Vagina (tissue), 2 donors: ENCODE data around the gene SCG2.

Source experiments
- POLR2A ChIP-seq, 2 donors: fragments of 450-650 bp; IDR thresholded peaks; one replicate each; pipeline ENCODE4 v1.6.1; 2017; ENCODE audit warnings: antibody characterized with exemption in 2 of 2, mild to moderate bottlenecking in 2 of 2, moderate library complexity in 2 of 2
- POLR2AphosphoS5 ChIP-seq, 2 donors: sonication (generic); formaldehyde crosslinking; IDR thresholded peaks; one replicate each; pipeline ENCODE4 v1.9.0; 2017; ENCODE audit warnings: antibody characterized with exemption in 2 of 2, mild to moderate bottlenecking in 2 of 2, low read depth in 1 of 2; ENCODE audit not compliant: insufficient read depth in 1 of 2
- TF ChIP-seq, protein P1 (sequence below), 3 experiments: fragments of 450-650 bp in 2 of 3; fragments of 200-600 bp in 1 of 3; sonication (generic) in 1 of 3; IDR thresholded peaks; one replicate each; pipeline ENCODE4 v1.5.1; 2017 to 2019; ENCODE audit warnings: antibody characterized with exemption in 3 of 3, mild to moderate bottlenecking in 2 of 3, moderate library complexity in 2 of 3

DNA sequence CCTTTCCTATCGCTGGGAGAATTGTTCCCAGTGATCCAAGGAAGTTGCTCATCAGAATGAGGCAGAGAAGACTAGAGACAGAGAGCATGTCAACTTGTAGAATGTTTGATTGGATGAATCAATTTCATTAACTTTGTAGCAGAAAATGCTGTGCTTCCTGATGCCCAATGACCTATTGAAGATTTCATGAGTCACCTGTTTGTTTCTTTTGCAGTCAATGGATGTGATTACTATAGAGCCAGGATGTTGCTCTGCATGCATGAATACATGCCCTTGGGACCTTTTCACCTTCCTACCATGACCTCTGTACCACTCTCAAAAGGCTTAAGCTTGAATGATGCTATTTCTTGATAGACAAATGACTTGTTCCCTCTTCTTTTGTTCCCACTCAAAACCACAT lies 23.3 kb downstream of the SCG2 start:
- TF ChIP-seq, protein P1, sequence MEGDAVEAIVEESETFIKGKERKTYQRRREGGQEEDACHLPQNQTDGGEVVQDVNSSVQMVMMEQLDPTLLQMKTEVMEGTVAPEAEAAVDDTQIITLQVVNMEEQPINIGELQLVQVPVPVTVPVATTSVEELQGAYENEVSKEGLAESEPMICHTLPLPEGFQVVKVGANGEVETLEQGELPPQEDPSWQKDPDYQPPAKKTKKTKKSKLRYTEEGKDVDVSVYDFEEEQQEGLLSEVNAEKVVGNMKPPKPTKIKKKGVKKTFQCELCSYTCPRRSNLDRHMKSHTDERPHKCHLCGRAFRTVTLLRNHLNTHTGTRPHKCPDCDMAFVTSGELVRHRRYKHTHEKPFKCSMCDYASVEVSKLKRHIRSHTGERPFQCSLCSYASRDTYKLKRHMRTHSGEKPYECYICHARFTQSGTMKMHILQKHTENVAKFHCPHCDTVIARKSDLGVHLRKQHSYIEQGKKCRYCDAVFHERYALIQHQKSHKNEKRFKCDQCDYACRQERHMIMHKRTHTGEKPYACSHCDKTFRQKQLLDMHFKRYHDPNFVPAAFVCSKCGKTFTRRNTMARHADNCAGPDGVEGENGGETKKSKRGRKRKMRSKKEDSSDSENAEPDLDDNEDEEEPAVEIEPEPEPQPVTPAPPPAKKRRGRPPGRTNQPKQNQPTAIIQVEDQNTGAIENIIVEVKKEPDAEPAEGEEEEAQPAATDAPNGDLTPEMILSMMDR (IDR thresholded peaks at IDR 0.05): no peak
- TF ChIP-seq POLR2A (IDR thresholded peaks at IDR 0.05) (no peak), POLR2AphosphoS5 (IDR thresholded peaks at IDR 0.05; ENCODE audit: insufficient read depth in 1 of 2, low read depth in 1 of 2) (no peak)
